Measurements from ENCODE around the gene OGFOD1. TPM values are rescaled to one million over a fixed set of nuclear protein-coding genes. Genes with fewer than 3 reads are reported as not detected.

Gene OGFOD1
- total RNA-seq = 115 and 135 TPM in 2 replicates

DNA sequence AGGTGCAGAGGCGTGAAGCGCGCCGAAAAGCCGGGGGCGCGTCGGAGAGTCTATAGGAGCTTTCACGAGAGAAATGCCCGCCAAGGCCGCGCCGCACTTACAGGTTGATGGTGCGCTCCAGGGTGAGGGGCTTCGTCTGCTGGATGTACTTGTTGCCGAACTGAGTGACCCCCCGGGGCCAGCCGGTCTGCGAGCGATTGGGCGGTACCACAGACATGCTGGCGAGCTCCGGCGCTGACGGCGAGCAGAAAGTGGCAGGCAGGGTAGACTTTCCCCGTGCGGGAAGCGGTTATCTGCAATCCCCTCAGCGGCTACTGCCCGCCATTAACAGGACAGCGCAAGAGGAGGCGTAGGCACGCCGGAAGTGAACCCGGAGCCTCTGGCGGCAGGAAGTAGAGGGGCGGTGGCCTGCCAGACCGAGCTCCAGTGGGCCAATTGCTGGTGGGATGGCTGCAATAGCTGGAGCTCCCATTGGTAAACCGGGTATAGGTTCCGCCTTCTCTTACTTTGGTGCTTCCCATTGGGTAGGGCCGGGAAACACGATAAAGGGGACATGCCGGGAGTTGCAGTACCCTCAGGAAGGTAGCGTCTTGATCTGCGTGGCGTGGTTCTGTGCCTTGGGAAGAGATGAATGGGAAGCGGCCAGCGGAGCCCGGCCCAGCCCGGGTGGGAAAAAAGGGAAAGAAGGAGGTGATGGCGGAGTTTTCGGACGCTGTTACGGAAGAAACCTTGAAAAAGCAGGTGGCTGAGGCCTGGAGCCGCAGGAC is at the start of gene OGFOD1, which contains the start of gene NUDT21:
Gene OGFOD1, plus strand, starts transcription at position 569 of the 767 bp plus-strand sequence. Its CDS starts 59 bp downstream, at position 628.
Gene NUDT21, minus strand, starts transcription at position 347 of the 767 bp plus-strand sequence. Its CDS starts 130 bp downstream, at position 217.

GRCh38 chr16:56425439-56425832 is 25.9 kb upstream of the OGFOD1 start, which contains the start of gene AMFR:
AMFR (minus strand) TSS chr16:56425545; CDS start chr16:56425327, 218 bp downstream.

DNA sequence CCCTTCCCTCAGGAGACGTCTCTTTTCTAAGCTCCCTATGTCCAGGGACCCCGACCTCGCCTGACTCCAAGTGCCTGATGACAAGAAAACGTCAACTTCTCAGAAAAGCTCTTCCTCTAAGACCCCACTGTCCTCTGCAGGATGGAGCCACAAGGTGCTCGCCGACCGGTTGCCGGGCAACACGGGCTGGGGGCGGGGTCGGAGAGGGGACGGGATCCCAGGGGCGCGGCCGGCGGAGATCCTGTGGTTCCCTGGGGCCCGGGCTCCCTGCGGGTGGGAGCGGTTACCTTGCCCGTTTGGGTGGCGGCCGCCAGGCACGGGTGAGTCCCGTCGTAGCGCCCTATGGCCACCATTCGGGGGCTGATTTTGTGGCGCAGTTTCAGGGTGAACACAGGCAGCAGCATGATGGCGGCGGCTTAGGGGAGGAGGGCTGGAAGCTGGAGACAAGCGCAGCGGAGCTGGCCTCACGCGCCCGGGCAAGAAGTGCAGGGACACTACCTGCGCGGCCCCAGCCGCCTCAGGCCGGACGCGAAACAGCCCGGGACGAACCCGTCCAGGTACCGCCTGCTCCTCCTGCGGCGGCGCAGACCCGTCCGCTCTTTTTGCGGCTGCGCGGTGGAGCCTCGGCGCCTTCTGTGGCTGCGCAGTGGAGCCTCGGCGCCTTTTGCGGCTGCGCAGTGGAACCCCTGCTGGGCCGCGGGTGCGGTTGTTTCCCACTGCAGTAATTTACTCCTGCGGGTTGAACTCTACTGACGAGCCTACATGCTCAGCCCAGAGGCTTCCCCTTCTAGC is 68.3 kb downstream of the OGFOD1 start, which contains the start of gene BBS2:
Gene BBS2, minus strand, starts transcription at position 566 of the 792 bp plus-strand sequence. Its CDS starts 162 bp downstream, at position 404.

Other genes with a start within 250 kb of the OGFOD1 start
- gene AMFR, start 26.0 kb upstream of the OGFOD1 start, total RNA-seq = 152 and 165 TPM in 2 replicates
- 160 and 190 TPM in 2 replicates for gene NUDT21, start 222 bp upstream of the OGFOD1 start, total RNA-seq
- 37.3 and 43.9 TPM in 2 replicates for gene BBS2, start 68.5 kb downstream of the OGFOD1 start, total RNA-seq
- gene MT4, start 113.5 kb downstream of the OGFOD1 start, total RNA-seq = not detected in 2 replicates
- not detected in 2 replicates for gene MT3, start 138.0 kb downstream of the OGFOD1 start, total RNA-seq
- 266 and 320 TPM in 2 replicates for gene MT2A, start 157.0 kb downstream of the OGFOD1 start, total RNA-seq
- gene MT1E, start 174.2 kb downstream of the OGFOD1 start, total RNA-seq = 139 and 259 TPM in 2 replicates
- gene MT1M, start 181.1 kb downstream of the OGFOD1 start, total RNA-seq = 2.4 and 2.5 TPM in 2 replicates
- 3.2 and 5.6 TPM in 2 replicates for gene MT1A, start 187.1 kb downstream of the OGFOD1 start, total RNA-seq
- not detected in 2 replicates for gene MT1B, start 200.3 kb downstream of the OGFOD1 start, total RNA-seq
- 0.36 and 0.53 TPM in 2 replicates for gene MT1F, start 206.4 kb downstream of the OGFOD1 start, total RNA-seq
- gene MT1G, start 216.5 kb downstream of the OGFOD1 start, total RNA-seq = not detected in 2 replicates
- gene MT1H, start 218.3 kb downstream of the OGFOD1 start, total RNA-seq = not detected in 2 replicates
- gene MT1X, start 230.9 kb downstream of the OGFOD1 start, total RNA-seq = 48.5 and 48.7 TPM in 2 replicates

All from thoracic aorta endothelial cell (primary cell).